ENCODE measurements around the gene EPHA3. TPM values are rescaled to one million over a fixed set of nuclear protein-coding genes. Genes with fewer than 3 reads are reported as not detected.

The EPHA3 gene
- total and polyA plus RNA-seq, 2 donors (not counting 3 experiments of a cell fraction or from before 2014, with no cell fraction given), result not detected

DNA sequence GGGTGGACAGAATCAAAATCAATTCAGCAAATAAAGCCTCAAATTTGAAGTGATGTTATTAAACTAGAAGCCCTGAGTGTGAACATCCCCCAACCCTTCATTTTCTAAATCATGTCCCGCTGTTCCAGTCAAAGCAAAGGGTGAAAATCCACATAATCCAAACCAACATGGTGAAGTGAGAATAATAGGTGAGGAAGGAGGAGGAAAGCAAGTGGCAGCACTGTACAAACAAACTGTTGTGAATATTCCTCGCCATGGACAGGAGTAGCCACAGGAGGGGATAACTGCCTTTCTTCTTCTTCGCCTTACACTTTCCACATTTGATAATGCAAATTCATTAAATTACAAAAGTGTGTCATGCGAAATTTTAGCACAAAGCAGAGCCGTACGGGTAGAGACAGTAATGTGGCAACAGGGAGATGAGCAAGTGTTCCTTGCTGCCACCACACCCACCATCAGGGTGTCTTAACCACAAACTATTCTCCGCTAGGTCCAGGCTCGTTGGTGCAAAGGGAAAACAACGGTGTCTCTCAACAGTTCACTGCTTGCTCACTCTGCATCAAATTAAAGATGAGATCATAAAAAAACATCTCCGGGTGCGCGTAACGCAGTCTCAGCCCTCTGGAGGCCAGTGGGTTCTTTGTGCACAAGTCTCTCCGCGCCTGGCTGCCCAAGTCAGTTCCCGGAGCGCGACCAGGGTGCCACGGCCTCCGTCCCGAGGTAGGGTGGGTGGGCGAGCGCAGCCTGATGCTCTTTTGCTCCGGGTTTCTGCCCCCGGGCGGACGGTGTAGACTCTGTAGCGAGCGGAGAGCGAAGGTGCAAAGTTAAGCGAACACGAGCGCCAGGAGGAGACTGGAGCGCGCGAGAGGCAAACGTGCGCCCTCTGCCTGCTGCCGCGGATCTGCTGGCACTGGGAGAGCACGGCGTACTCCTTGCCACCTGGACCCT lies 6.7 kb downstream of the EPHA3 start:
- H3K9ac ChIP-seq (replicated peaks; ENCODE audit: extremely low read depth, insufficient read depth, low read length), result no peak overlapping the region
- no peaks in the 10 kb centered on the region for H3K9me3 ChIP-seq (replicated peaks; ENCODE audit: control insufficient read depth, insufficient read depth, low read length)
- dilution Hi-C loops (cut with MboI; ENCODE audit: extremely low pct_ligation_motif_present, low sequenced_read_pairs) (no loop called here), intact Hi-C loops (cut with micrococcal nuclease) (no loop called here)
- H3K27me3 ChIP-seq (ENCODE audit: control insufficient read depth in 2 of 2, insufficient read depth in 2 of 2, low read length in 2 of 2), result no peaks in the 10 kb centered on the region
- H3K9me1 ChIP-seq (replicated peaks; ENCODE audit: control insufficient read depth, extremely low read depth, insufficient read depth, low read length), result no peaks in the 10 kb centered on the region
- no peak for DNase-seq (ENCODE audit: low read depth, low spot score)
- no peaks in the 10 kb centered on the region for H4K20me1 ChIP-seq (replicated peaks; ENCODE audit: control insufficient read depth, extremely low read depth, insufficient read depth, low read length)
- CTCF ChIA-PET, result no interaction called here
- H3K79me2 ChIP-seq (ENCODE audit: control insufficient read depth, insufficient read depth, low read length), result no peaks in the 10 kb centered on the region
- no TSS peak for BruUV-seq (replicated peaks)
- no peak overlapping the region for H2AFZ ChIP-seq (ENCODE audit: low read depth, low read length)
- POLR2A ChIA-PET, result no interaction called here
- no peak for FAIRE-seq
- H3K4me2 ChIP-seq (ENCODE audit: insufficient read depth, low read length), result no peak overlapping the region
- H3K4me3 ChIP-seq (replicated peaks in 1 of 3; ENCODE audit: insufficient read depth in 1 of 3, low read depth in 1 of 3, low read length in 3 of 3), result no peak overlapping the region
- H3K36me3 ChIP-seq (ENCODE audit: control insufficient read depth in 2 of 2, extremely low read depth in 1 of 2, insufficient read depth in 2 of 2, low read length in 2 of 2), result no peaks in the 10 kb centered on the region
- no peak for TF ChIP-seq FOS (IDR thresholded peaks at IDR 0.05; ENCODE audit: borderline replicate concordance, insufficient read depth, low read length)
- TF ChIP-seq, protein P1, sequence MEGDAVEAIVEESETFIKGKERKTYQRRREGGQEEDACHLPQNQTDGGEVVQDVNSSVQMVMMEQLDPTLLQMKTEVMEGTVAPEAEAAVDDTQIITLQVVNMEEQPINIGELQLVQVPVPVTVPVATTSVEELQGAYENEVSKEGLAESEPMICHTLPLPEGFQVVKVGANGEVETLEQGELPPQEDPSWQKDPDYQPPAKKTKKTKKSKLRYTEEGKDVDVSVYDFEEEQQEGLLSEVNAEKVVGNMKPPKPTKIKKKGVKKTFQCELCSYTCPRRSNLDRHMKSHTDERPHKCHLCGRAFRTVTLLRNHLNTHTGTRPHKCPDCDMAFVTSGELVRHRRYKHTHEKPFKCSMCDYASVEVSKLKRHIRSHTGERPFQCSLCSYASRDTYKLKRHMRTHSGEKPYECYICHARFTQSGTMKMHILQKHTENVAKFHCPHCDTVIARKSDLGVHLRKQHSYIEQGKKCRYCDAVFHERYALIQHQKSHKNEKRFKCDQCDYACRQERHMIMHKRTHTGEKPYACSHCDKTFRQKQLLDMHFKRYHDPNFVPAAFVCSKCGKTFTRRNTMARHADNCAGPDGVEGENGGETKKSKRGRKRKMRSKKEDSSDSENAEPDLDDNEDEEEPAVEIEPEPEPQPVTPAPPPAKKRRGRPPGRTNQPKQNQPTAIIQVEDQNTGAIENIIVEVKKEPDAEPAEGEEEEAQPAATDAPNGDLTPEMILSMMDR (IDR thresholded peaks at IDR 0.05; ENCODE audit: extremely low read depth in 1 of 2, insufficient read depth in 1 of 2, low read depth in 1 of 2, low read length in 2 of 2), result peak; percentile 8 to 22
- H3K4me1 ChIP-seq (ENCODE audit: control insufficient read depth, extremely low read depth, insufficient read depth, low read length), result no peaks in the 10 kb centered on the region
- no peak overlapping the region for H3K27ac ChIP-seq (ENCODE audit: insufficient read depth, low read depth, low read length)

DNA sequence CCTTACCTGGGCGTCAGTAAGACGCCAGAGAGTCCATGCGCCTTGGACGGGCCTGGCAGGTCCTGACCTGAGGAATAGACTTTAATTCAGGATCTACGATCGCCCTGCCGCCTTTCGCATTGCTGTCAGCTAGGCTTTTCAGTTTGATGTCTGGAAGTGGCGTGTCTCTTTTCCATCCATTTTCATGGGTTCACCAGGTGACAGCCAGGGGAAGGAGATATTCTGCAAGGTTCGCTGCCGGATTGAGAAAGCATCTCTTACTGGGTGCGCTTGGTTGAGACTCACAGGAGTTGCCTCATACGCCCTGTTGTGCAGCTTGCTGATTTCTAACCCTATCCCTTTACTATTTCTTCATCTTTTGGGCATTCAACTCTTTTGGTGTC lies 7.4 kb downstream of the EPHA3 start:
- DNase-seq (ENCODE audit: low read depth, low spot score) (no peak), FAIRE-seq (no peak)
- H3K36me3 ChIP-seq (ENCODE audit: control insufficient read depth in 2 of 2, extremely low read depth in 1 of 2, insufficient read depth in 2 of 2, low read length in 2 of 2), result no peaks in the 10 kb centered on the region
- H3K9me3 ChIP-seq (replicated peaks; ENCODE audit: control insufficient read depth, insufficient read depth, low read length), result no peaks in the 10 kb centered on the region
- no peak overlapping the region for H3K4me2 ChIP-seq (ENCODE audit: insufficient read depth, low read length)
- no peak overlapping the region for H3K4me3 ChIP-seq (replicated peaks in 1 of 3; ENCODE audit: insufficient read depth in 1 of 3, low read depth in 1 of 3, low read length in 3 of 3)
- H3K9me1 ChIP-seq (replicated peaks; ENCODE audit: control insufficient read depth, extremely low read depth, insufficient read depth, low read length), result no peaks in the 10 kb centered on the region
- H3K79me2 ChIP-seq (ENCODE audit: control insufficient read depth, insufficient read depth, low read length), result no peaks in the 10 kb centered on the region
- no peak overlapping the region for H3K9ac ChIP-seq (replicated peaks; ENCODE audit: extremely low read depth, insufficient read depth, low read length)
- ChIA-PET CTCF (no interaction called here), POLR2A (no interaction called here)
- dilution Hi-C loops (cut with MboI; ENCODE audit: extremely low pct_ligation_motif_present, low sequenced_read_pairs) (no loop called here), intact Hi-C loops (cut with micrococcal nuclease) (no loop called here)
- no peak overlapping the region for H3K27ac ChIP-seq (ENCODE audit: insufficient read depth, low read depth, low read length)
- H3K27me3 ChIP-seq (ENCODE audit: control insufficient read depth in 2 of 2, insufficient read depth in 2 of 2, low read length in 2 of 2), result no peaks in the 10 kb centered on the region
- H3K4me1 ChIP-seq (ENCODE audit: control insufficient read depth, extremely low read depth, insufficient read depth, low read length), result no peaks in the 10 kb centered on the region
- TF ChIP-seq, protein P1 (IDR thresholded peaks at IDR 0.05; ENCODE audit: extremely low read depth in 1 of 2, insufficient read depth in 1 of 2, low read depth in 1 of 2, low read length in 2 of 2), result no peak
- no peak for TF ChIP-seq JUN (IDR thresholded peaks at IDR 0.05; ENCODE audit: borderline replicate concordance, insufficient read depth, insufficient read length, low read depth)
- no peak for TF ChIP-seq FOS (IDR thresholded peaks at IDR 0.05; ENCODE audit: borderline replicate concordance, insufficient read depth, low read length)
- no peak for TF ChIP-seq EZH2 (IDR thresholded peaks at IDR 0.05; ENCODE audit: borderline replicate concordance, low read depth, low read length, severe bottlenecking)
- no peak for TF ChIP-seq POLR2A (IDR thresholded peaks at IDR 0.05; ENCODE audit: low read depth, low read length)
- TF ChIP-seq MYC (IDR thresholded peaks at IDR 0.05; ENCODE audit: low read depth, low read length), result no peak
- TF ChIP-seq, protein P2, sequence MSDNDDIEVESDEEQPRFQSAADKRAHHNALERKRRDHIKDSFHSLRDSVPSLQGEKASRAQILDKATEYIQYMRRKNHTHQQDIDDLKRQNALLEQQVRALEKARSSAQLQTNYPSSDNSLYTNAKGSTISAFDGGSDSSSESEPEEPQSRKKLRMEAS (IDR thresholded peaks at IDR 0.05; ENCODE audit: insufficient read depth, insufficient read length), result no peak
- no peak for TF ChIP-seq POLR2AphosphoS5 (IDR thresholded peaks at IDR 0.05; ENCODE audit: insufficient read depth, low read depth, low read length)
- TF ChIP-seq GATA2 (IDR thresholded peaks at IDR 0.05; ENCODE audit: insufficient read depth, insufficient read length, low read depth, low read length), result no peak
- no peaks in the 10 kb centered on the region for H4K20me1 ChIP-seq (replicated peaks; ENCODE audit: control insufficient read depth, extremely low read depth, insufficient read depth, low read length)
- no TSS peak for BruUV-seq (replicated peaks)
- no peak overlapping the region for H2AFZ ChIP-seq (ENCODE audit: low read depth, low read length)
